GM23248 (cell line): ENCODE data around the gene MICU1.

ENCODE experiments used
- EZH2 ChIP-seq: fragments of 200-600 bp; sonication (generic); IDR thresholded peaks from 2 replicates; pipeline ENCODE4 v1.6.1; 2018; ENCODE audit warnings: antibody characterized with exemption, mild to moderate bottlenecking; ENCODE audit not compliant: insufficient read depth, poor library complexity, severe bottlenecking
- EZH2phosphoT487 ChIP-seq: fragments of 200-600 bp; sonication (generic); IDR thresholded peaks from 2 replicates; pipeline ENCODE4 v1.6.1; 2018; ENCODE audit warnings: antibody characterized with exemption, moderate library complexity, mild to moderate bottlenecking, low read depth; ENCODE audit not compliant: insufficient read depth

- TF ChIP-seq EZH2 = no peak
- no peak for TF ChIP-seq EZH2phosphoT487
Observed at GRCh38 chr10:72625608-72626443, at the start of gene MICU1.
